NCI-H2227 (cell line): ENCODE data around the gene RAB17.
A peak's percentile ranks its signal among the peaks of the same experiment; 100 is the strongest.

Source experiments
- DNase-seq: peaks from one replicate; lab custom pipeline; 2025; ENCODE audit not compliant: unreplicated experiment; lab: John Stamatoyannopoulos, UW

RAB17 gene

DNA sequence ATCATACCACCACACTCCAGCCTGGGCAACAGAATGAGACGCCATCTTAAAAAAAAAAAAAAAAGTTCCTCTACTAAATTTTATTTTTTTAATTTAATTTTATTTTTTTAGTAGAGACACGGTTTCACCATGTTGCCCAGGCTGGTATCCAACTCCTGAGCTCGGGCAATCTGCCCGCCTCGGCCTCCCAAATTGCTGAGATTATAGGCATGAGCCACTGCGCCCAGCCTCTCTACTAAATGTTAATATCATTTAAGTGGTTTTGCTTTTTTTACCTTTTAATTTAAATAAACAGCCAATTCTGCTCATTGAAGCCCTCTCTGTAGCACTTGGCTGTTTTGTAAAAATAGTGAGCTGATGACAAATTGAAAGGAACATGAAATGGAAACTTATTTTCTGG, 9.2 kb downstream of the RAB17 start:
- no peak for DNase-seq

DNA sequence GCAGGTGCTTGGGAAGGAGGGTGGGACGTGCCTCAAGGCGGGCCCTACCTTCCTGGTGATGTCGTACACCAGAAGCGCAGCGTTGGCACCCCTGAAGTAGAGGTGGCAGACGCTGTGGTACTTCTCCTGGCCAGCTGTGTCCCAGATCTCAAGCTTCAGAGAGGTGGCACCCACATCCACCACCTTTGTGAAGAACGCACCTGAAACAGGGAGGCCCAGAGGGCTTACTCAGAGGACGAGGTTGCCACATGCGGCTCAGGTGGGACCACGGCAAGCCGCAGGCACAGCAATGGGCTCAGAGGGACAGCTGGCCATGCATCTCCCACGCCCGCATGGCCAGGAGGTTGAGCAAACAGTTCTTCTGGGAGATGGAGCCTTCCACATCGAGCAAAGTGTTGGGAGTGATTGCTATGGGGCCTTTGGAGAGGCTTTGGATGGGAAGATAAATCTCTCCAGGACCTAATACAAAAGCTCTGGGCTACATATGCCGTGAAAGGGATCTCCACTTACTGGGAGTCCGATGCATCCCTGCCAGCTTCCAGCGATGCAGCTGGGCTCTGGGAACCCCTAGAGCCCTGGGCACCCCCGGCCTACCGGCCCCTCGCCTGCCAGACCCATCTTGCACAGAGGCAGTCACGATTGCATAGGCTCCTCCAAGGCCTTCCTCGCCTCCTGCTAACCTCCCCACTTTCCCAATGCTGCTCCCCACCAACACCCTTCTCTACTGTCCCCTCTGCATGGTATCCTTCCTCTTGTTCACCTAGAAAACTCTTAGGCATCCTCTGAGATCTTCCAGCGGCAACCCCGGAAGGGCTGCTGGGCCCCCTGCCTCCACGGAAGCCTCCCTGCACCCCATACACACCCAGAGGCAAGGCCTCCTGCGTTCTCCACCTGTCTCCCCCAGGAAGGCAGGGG, 12.3 kb downstream of the RAB17 start:
- DNase-seq, result no peak

DNA sequence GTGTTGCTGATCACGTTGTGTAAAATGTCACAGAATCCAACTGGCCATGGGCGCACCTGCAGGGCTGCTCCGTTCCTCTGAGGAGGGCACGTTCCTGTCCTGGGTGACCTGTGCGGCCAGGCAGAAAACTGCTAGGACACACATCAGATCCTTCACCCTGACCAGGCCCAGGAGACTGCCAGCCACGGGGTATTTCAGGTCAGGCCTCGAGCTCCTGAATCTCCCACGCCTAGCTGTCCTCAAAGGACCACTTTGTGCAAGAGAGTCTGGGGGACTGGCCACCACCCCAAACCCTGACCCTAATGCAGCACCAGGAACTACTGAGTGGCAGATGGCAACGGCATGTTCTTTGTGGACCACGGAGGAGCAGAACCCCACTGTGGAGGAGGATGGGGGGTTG, 13.1 kb downstream of the RAB17 start:
- DNase-seq, result no peak

DNA sequence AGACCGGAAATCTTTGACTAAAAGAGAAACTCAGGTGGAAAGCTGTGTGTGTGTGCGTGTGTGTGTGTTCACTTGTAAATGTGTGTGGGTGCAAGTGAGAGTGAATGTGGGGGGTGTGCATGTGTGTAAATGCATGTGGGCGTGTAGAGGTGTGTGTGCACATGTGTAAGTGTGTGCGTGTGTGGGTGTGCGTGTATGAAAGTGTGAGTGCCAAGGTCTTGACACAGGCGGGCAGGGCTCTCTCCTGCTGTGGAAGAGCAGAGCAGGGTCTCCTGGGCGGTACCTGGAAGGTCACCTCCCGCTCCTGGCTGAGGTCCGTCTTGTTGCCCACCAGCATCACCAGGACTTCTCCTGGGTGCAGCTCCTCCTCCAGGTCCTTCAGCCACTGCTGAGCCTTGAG, 13.6 kb downstream of the RAB17 start:
- no peak for DNase-seq

DNA sequence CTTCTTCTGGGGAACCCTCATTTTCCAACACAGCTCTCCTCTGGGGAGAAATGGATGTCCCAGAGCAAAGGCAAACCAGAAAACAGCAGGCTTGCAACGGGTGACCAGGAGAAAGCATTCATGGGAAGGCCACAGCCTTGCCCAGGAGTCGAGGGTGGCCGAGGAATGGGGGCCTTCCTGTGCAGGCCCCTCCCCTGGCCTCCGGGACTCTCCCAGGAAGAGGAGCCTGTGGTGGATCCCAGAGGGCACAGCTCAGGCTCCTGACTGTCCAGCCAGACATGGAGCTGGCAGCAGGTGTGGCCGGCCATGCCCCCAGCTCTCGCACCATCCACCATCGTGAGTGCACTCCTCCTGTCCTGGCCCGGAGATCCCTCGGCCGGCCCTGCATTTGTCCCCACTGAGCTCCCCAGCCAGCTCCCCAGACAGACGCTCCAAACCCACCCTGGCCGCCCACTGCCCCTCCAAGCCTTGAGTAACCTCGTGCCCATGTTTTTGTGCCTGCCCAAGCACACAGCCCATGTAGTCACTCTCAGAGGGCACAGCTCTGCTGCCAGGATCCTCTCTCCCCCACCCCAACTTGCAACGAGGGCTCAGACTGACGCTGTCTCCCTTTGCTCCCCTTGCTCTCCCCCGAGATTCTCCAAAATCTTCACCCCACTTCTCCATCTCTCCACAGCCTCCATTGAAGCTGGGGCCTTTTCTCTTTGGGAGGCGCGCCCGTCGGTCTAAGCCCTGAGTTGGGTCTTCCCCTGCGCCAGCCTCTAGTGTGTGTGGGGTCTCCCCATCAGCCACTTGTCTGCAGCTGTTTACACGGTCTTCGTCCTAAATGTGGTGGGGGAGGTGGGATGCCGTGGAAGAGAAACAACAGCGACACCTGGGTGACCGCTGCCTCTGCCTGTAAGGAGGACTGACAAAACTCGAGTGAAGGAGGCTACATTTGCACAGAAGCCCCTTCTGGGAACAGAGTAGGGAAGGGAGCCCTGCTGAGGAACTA, 14.4 kb downstream of the RAB17 start:
- no peak for DNase-seq

DNA sequence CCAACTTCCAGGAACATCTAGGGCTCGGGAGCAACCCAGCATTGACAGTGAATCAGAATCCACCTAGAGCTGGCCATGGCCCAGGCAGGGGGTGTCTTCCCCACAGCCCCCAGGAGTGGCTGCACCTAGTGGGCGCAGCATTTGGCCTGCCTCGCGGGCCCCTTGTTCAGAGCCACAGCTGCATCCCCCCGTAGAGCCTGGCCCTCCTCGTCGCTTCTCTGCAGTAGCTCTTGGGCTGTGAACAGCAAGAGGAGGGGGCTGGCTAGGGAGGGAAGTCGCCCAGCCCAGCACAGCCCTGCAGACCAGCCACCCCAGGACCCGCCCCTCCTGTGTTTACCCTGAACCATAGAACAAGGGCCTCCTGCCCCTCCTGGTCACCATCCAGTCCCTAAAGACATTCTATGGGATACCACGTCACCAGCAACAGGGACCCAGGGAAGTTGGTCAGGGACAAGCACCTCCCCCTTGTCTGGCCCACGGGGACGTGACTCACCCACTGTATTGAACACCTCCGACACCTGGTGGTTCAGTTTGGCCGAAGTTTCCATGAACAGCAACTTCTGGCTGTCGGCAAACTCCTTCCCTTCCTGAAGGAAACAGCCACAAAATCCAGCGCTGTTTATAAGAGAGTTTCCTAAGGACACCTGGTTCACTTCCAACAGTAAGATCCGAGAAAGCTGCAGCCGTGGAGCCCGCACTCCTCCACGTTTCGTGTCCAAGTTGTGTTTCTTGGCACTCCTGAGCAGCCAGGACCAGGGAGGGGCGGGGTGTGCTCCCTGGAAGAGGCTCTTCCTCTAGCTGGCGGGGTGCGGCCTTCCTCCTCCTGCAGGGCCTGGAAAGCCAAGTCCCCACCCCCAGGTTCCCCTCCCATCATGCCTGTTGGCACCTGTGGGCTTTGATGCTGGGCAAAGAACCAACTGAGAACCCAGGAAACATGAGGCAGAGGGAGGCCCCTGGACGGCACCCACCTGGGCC, 15.4 kb downstream of the RAB17 start:
- no peak for DNase-seq

DNA sequence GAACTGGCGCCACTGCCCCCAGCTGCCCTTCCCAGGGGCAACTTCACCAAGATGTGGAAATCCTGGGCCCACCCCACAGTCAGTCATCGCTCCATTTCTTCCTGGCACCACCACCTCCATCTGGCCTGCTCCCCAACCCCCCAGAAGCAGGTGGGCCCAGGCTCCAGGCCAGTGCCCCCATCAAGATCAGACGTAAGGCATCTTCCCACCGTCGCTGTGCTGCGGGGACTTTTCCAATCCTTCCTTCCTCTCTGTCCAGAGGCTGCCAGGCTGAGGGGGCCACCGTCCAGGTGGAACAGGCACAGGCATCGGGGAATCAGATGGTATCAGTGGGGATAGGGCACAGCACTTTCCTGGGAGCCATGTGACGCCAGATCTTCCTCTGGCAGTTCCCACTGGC, 16.1 kb downstream of the RAB17 start:
- no peak for DNase-seq

DNA sequence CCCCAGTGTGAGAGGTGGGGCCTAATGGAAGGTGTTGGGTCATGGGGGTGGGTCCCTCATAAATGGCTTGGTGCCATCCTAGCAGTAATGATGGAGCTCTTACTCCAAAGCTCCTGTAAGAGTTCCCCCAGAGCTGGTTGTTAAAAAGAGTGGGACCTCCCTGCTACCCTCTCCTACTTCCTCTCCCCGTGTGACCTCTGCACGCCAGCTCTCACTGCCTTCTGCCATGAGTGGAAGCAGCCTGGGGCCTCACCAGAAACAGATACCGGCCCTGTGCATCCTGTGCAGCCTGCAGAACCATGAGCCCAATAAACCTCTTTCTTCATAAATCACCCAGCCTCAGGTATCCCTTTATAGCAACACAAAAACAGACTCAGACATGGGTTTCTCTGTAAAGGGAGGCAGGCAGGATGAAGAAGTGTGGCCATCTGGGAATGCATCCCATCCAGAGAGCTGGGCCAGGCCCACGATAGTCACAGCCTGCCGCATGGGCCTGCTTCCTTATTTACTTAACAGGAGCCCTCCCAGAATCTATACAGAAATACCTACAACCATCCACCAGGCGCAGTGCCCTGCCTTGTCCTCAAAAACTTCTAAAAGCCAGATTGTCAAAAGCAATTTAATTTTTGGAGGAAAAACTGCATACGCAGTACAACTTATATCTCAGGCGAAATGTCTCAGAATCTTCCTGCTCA, 16.7 kb downstream of the RAB17 start:
- DNase-seq, result no peak

DNA sequence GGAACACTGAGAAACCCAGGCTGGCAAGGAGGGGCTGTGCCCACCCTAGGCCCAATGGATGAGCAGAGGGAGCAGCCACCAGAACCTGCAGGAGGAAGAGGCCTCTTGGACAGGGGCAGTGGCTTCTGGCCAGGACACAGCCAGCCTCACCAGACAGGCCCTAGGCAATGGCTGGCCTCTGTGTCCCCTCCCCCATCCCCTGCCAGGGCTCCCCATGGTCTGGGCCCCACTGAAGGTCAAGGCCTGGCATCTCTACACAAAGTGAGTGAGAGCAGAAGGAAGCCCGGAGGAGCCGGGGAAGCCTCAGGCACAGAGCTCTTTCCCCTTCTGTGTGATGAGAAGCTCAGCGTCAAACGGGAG, 17.8 kb downstream of the RAB17 start:
- no peak for DNase-seq

DNA sequence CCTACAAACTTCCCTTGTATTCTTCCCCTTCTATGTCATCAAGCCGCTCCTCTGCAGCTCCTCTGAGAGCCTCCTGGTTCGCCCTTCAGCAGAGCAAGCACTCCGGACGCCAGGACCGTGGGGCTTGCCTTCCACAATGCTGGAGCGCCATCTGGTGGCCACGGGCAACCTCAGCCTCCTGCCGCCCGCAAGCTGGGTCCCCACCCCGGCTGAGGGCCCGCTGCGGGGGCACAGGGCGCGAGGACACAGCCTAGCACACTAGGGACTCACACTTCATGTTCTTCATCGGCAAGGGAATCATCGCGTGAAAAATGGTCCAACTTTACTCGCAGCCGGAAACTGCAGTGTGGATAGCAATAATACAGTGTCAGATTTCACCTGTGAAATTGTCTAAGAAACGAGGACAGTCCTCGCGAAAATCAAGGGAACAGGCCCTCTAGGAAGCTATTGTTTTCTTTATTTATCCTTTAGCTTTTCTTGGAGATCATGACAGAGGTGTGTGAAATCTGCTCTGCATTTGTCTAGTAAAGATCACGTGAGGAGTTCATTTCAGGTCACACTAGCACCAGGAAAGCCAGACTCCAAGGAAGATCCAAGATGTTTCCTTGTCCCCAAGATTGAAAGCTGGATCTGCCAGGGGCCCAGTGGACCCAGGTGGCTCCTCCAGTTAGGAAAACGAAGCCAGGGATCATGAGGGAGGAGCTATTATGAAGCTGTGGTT, 18.4 kb downstream of the RAB17 start:
- DNase-seq, result peak; percentile 94

DNA sequence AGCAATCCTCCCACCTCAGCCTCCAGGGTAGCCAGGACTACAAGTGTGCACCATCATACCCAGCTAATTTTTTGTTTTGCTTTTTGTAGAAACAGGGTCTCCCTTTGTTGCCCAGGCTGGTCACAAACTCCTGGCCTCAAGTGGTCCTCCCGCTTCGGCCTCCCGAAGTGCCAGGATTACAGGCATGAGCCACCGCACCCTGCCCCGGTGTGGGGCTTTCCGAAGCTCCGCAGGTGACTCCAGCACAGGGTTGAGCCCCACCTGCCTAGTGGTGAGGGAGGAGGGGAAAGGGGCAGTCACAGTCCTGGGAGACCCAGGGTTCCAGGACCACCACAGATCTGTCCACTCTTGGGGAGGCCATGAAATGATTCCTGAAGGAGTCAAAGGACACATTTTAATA, 19.0 kb downstream of the RAB17 start:
- no peak for DNase-seq

DNA sequence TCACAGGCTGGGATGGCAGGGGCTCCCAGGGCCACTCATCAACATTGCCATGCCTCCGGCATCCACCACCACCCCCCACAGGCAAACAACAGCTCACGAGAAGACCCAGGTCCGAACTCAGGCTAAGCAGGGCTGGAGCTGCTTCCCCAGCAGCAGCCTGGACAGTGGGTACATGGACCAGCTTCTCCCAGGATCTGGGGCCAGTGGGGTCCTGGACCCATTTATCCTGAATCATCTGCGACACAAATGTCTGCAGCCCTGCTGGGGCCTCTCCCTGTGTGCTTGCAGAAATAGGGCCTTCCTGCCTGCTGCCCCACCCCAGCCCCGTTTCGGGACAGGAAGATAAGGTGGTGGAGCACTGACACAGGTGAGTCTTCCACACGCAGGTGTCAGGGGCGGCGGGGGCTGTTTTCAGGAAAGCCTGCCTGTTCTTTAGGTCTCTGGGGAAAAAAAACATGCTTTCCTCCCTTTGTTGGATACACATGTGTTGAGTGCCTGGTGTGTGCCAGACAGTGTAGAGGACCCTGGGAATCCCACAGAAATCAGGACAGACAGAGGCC, 19.7 kb downstream of the RAB17 start:
- DNase-seq, result no peak

DNA sequence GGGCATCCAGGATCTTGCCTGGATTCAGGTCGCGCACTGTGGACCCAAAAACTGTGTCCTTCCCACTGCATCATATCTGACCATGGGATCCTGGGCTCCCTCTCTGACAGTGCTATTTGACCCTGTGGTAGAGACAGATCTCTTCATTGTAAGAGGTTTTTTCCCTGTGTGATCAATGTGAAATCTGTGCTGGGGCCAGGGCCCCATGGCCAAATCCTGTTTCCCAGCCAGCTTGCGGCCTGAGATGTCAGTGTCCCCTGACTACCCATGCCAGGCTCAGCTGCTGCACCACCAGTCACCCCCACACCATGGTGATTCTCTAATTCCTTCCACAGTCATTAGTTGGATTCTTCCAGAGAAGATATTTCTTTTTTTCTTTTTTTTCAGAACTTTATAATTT, 20.6 kb downstream of the RAB17 start:
- DNase-seq, result no peak

DNA sequence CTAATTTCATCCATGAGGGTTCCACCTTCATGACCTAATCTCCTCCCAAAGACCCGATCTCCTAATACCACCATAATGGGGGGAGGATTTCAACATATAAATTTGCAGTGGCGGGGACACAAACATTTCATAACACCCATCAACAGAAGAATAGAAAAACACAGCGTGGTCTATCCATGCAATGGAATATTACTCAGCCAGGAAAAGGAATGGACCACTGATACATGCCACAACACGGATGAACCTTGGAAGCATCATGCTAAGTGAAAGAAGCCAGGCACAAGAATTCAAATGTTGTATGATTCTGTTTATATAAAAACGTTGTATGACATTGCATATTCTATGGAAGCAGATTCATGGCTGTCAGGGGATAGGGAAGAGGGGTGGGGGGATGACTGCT, 21.5 kb downstream of the RAB17 start:
- no peak for DNase-seq

DNA sequence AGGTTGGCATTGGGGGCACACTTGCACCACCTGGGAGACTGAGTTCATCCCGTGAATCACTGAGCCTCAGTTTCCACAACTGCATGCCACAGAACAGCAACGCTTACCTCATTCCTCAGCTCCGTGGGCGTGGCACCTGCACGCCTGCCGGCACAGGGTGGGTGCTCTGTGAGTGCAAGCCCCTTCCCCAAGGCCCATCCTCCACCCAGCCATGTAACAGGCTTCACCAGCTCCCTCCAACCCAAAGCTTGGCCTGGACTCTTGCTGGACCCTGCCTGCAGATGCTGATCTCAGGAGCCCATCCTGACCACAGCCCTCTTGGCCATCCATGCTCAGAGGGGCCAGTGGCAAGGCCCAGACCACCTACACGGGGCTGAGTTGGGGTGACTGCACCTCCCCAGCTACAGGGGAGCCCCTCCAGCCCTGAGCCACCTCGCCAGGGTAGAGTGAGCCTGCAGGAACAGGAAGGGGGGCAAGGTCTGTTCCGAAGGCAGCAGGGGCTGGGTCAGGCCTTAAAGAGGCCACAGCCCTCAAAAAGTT, 22.3 kb downstream of the RAB17 start:
- no peak for DNase-seq

DNA sequence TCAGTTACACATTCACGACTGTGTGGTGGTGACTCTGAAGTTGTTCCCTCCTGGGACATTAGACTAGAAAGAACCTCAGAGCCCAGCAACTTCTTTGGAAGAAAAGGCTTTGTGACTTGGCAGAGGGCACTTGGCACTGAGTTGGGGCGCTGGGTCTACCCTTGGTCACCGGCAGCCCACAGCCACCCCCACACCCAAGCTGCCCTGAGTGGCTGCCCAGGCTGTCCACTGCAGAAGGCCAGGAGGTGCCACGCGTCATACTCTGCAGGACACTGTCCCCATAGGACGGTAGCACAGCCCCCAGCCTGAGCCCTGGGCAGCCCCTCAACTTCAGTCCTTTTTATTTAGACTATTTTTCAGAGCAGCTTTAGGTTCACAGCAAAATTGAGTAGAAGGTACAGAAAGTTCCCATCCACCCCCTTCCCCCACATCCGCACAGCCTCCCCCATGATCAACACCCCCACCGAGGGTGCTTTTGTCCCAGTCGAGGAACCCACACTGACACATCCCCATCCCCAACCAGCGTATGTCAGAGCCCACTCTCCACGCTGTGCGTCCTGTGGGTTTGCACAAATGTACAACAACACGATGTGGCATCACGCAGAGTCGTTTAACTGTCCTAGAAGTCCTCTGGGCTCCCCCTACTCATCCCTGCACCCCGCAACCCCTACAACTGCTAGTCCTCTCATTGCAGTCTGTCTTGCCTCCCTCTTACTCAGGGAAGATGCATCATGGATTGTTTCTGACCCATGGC, 23.1 kb downstream of the RAB17 start:
- DNase-seq, result no peak

DNA sequence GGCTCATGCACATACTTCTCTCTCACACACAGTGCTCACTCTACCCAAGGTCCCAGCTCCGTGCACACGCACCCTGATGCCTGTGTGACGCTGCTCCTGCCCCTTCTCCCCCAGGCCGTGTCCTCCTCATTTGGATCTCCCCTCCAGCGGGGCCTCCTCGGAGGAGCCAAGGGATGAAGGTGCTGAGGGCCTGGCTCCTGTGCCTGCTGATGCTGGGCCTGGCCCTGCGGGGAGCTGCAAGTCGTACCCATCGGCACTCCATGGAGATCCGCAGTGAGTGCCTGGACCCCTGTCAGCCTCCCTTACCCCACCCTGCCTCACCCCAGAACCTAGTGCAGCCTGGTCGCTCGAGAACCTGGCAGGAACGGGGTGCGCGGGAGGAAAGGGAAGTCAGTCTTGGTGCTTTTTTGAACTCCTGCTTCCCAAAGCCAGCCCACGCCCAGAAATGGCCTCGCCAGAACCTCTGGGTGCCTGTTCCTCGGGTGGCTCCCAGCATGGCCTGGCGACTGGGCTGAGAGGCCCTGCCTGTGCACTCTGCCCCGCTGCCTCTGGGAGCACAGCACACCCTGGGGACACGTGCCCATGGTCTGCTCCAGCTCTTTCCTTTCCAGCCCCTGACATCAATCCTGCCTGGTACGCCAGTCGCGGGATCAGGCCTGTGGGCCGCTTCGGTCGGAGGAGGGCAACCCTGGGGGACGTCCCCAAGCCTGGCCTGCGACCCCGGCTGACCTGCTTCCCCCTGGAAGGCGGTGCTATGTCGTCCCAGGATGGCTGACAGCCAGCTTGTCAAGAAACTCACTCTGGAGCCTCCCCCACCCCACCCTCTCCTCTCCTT, 23.9 kb downstream of the RAB17 start, which contains the start of gene PRLH:
TSS of gene PRLH (plus strand) at position 174 of the 835 bp plus-strand sequence. CDS start at position 174, 0 bp downstream.
- DNase-seq, result no peak
